ENCODE measurements around the gene PPP1R26.
A peak's percentile ranks its signal among the peaks of the same experiment; 100 is the strongest.
"Not testable (repeated sequence)": the region's sequence is repeated elsewhere in the genome, so short reads cannot be mapped to it uniquely, and the experiment has no call there.

The PPP1R26 gene

GRCh38 chr9:135479469-135480052 is at the start of gene PPP1R26:
TSS of gene PPP1R26 (plus strand) at chr9:135479782. CDS start at chr9:135484511, 4,729 bp downstream.
- no peak for DNase-seq

- DNase-seq = no peak
These were observed 42.3 kb upstream of the PPP1R26 start for GRCh38 chr9:135437259-135437658.

- not testable (repeated sequence) for DNase-seq
These were observed 41.9 kb upstream of the PPP1R26 start for GRCh38 chr9:135437696-135438095.

GRCh38 chr9:135438581-135439232 is 40.9 kb upstream of the PPP1R26 start:
- DNase-seq = peak; percentile 23

- not testable (repeated sequence) for DNase-seq
These were observed 40.1 kb upstream of the PPP1R26 start for GRCh38 chr9:135439514-135439913.

- no peak for DNase-seq
These were observed 39.7 kb upstream of the PPP1R26 start for GRCh38 chr9:135439916-135440315.

- DNase-seq = no peak
These were observed 39.0 kb upstream of the PPP1R26 start for GRCh38 chr9:135440620-135441019.

- DNase-seq = not testable (repeated sequence)
These were observed 38.2 kb upstream of the PPP1R26 start for GRCh38 chr9:135441105-135442071.

GRCh38 chr9:135442075-135442474 is 37.5 kb upstream of the PPP1R26 start:
- no peak for DNase-seq

GRCh38 chr9:135443797-135444425 is 35.7 kb upstream of the PPP1R26 start:
- no peak for DNase-seq

GRCh38 chr9:135447126-135447525 is 32.5 kb upstream of the PPP1R26 start:
- DNase-seq = no peak

GRCh38 chr9:135448663-135449100 is 30.9 kb upstream of the PPP1R26 start:
- DNase-seq = no peak

- not testable (repeated sequence) for DNase-seq
These were observed 30.1 kb upstream of the PPP1R26 start for GRCh38 chr9:135449532-135449931.

GRCh38 chr9:135450956-135451355 is 28.6 kb upstream of the PPP1R26 start:
- no peak for DNase-seq

GRCh38 chr9:135451909-135452308 is 27.7 kb upstream of the PPP1R26 start:
- not testable (repeated sequence) for DNase-seq

- DNase-seq = no peak
These were observed 24.8 kb upstream of the PPP1R26 start for GRCh38 chr9:135454737-135455136.

GRCh38 chr9:135455401-135456030 is 24.1 kb upstream of the PPP1R26 start:
- no peak for DNase-seq

- DNase-seq = no peak
These were observed 23.0 kb upstream of the PPP1R26 start for GRCh38 chr9:135456436-135457104.

GRCh38 chr9:135458478-135458877 is 21.1 kb upstream of the PPP1R26 start:
- DNase-seq = not testable (repeated sequence)

GRCh38 chr9:135461936-135462335 is 17.6 kb upstream of the PPP1R26 start:
- DNase-seq = no peak

GRCh38 chr9:135463140-135463539 is 16.4 kb upstream of the PPP1R26 start:
- no peak for DNase-seq

GRCh38 chr9:135464181-135464580 is 15.4 kb upstream of the PPP1R26 start:
- no peak for DNase-seq
